GM06990 (cell line): Measurements from ENCODE around the gene PIP5K1B.

Experiments
- DNase-seq: peaks from one replicate; pipeline ENCODE4 v3.0.0-alpha.2; 2011; ENCODE audit not compliant: insufficient read length; ENCODE audit errors: extremely low read depth
- H3K27me3 ChIP-seq: replicated peaks from 2 replicates; pipeline ENCODE4 v1.6.0; 2011; ENCODE audit warnings: low read length; ENCODE audit not compliant: control insufficient read depth, insufficient read depth
- H3K36me3 ChIP-seq: 2 replicates; pipeline ENCODE4 v1.5.1; 2011; ENCODE audit warnings: low read length; ENCODE audit not compliant: control insufficient read depth, insufficient read depth
- H3K4me3 ChIP-seq: replicated peaks from 2 replicates; pipeline ENCODE4 v1.5.1; 2011; ENCODE audit warnings: low read depth, mild to moderate bottlenecking, control low read depth, low read length
- CTCF ChIP-seq: IDR thresholded peaks from 2 replicates; pipeline ENCODE4 v1.5.1; 2011; ENCODE audit warnings: low read length, control low read depth, mild to moderate bottlenecking, inconsistent platforms; ENCODE audit not compliant: insufficient read depth, poor library complexity, severe bottlenecking

Gene PIP5K1B

GRCh38 chr9:69056191-69056815 lies 351.3 kb downstream of the PIP5K1B start:
- DNase-seq = no peak
- Histone ChIP-seq H3K27me3 (no peaks in the 10 kb centered on the region), H3K36me3 (no peaks in the 10 kb centered on the region; the same call in none of the 2 replicates), H3K4me3 (no peak overlapping the region)
- no peak for TF ChIP-seq CTCF

DNA sequence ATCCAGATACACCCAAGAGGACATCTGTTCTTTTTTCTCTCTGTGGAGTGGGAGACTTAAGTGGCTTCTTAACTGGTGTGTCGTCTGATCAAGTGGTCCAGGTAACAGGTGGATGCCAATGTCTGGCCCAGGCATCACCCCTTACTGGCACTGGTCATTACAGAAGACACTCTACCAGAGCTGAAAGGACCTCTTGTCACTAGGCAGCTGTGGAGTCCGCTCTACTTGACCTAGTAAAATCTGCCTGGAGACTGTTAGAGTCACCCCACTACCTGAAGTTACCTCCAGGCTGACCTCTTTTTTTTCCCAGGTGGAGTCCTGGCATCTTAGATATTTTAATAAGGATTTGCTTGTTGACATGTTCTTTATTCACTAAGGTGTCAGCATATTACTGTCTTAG lies 353.1 kb downstream of the PIP5K1B start:
- no peak for TF ChIP-seq CTCF
- H3K27me3 ChIP-seq = no peaks in the 10 kb centered on the region
- DNase-seq = no peak
- no peak overlapping the region for H3K4me3 ChIP-seq
- no peaks in the 10 kb centered on the region; the same call in none of the 2 replicates for H3K36me3 ChIP-seq
